OCI-LY3 (cell line): ENCODE results near the gene CDK3.

ENCODE experiments used
- CTCF ChIP-seq: fragments of 200-600, 300-600 bp; sonication (generic); IDR thresholded peaks from 2 replicates; pipeline ENCODE4 v1.5.1; 2014; ENCODE audit warnings: antibody characterized with exemption, low read length, low read depth
- EZH2phosphoT487 ChIP-seq: fragments of 200-600 bp; shearing (Covaris generic); IDR thresholded peaks from 2 replicates; pipeline ENCODE4 v1.6.1; 2018; ENCODE audit warnings: antibody characterized with exemption, mixed run types, low read depth

DNA sequence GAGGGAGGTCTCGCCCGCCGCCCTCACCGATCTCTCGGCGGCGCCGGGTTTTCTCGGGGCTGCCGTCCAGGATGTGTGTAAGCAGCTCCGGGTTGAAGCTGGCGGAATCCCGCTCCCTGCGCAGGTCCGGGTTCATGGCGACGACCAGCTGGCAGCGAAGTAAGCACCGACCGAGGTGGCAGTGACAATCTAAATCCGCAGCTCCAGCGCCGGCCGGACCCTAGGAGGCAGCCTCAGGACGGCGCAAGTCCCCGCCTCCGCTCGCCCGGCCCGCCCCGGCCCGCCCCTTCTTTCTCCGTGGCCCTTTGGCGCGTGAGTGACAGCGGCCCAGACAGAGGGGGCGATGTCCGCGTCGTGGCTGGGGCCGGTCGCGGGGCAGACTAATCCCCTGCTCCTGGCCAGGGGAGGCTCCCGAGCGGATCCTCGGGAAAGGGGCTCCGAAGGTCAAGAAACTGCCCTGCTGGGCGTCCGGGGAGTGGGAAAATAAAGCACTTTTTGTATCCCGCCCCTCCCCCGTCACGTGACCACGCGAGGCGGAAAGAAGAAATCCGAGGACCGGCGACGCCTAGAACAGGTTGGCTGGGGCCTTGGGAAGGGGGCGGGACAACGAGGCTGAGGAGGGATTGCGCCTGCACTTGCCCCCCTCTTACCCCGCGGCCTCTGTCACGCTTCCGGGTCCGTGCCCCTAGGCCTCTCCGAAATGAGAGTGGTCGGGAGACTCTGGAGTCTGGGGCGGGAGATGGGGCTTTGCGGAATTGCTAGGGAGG is 21.5 kb upstream of the CDK3 start, which contains the start of the genes ACOX1 and TEN1:
- TF ChIP-seq CTCF (peak; percentile 24; the same call in 1 of the 2 replicates), EZH2phosphoT487 (no peak)
